Bronchial epithelial cell (primary cell): ENCODE data around the gene RNGTT. TPM values are rescaled to one million over a fixed set of nuclear protein-coding genes. Genes with fewer than 3 reads are reported as not detected.
"Not testable (repeated sequence)": the region's sequence is repeated elsewhere in the genome, so short reads cannot be mapped to it uniquely, and the experiment has no call there.

Source experiments
- DNase-seq: peaks from one replicate; pipeline ENCODE4 v3.0.0-alpha.2; 2010; ENCODE audit warnings: low read depth
- FAIRE-seq: peaks from 2 replicates; lab custom pipeline; 2011; peaks lifted over from hg19 to GRCh38; lab: Jason Lieb, UNC
- H3K27me3 ChIP-seq: 2 replicates; pipeline ENCODE4 v1.5.1; 2011; ENCODE audit warnings: low read length; ENCODE audit not compliant: control insufficient read depth, insufficient read depth
- H3K36me3 ChIP-seq: 2 replicates; pipeline ENCODE4 v1.5.1; 2011; ENCODE audit warnings: low read length; ENCODE audit not compliant: control insufficient read depth, insufficient read depth
- H3K4me3 ChIP-seq: 2 replicates; pipeline ENCODE4 v1.5.1; 2011; ENCODE audit warnings: mild to moderate bottlenecking, low read depth, low read length, control low read depth
- CTCF ChIP-seq: IDR thresholded peaks from 2 replicates; pipeline ENCODE4 v1.5.1; 2011; ENCODE audit warnings: mild to moderate bottlenecking, moderate library complexity, low read length, control low read depth, inconsistent platforms; ENCODE audit not compliant: insufficient read depth, severe bottlenecking
- total RNA-seq: library from RNA; depleted of rRNA; stranded (reverse); fragments of >200 nt; gene quantifications from 2 replicates; pipeline ENCODE4 v1.2.1, GENCODE V29; 2014

Gene RNGTT
- total RNA-seq, 1 donor from 2014 or later = 20.8 TPM

DNA sequence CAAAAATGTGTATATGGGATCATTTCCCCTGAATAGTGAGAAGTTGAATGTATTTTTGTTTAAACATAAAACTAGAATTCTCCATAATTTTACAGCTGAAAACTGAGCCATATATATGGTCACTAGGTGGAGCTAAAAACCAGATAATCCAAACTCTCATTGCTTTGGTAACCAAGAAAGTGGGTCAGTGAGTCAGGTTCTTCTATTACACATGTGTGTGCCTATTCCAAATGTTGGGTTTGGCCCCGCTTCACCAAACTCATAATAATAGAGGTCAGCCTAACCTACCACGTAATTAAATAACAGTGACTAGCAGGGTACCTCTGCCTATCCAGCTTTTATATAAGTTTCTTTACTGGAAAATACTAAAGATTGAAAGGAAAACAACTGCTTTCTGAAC lies 19.3 kb upstream of the RNGTT start:
- no peak for FAIRE-seq
- Histone ChIP-seq H3K4me3 (no peak overlapping the region), H3K27me3 (no peaks in the 10 kb centered on the region), H3K36me3 (no peaks in the 10 kb centered on the region)
- peak; percentile 79 for DNase-seq
- peak; percentile 43 for TF ChIP-seq CTCF

DNA sequence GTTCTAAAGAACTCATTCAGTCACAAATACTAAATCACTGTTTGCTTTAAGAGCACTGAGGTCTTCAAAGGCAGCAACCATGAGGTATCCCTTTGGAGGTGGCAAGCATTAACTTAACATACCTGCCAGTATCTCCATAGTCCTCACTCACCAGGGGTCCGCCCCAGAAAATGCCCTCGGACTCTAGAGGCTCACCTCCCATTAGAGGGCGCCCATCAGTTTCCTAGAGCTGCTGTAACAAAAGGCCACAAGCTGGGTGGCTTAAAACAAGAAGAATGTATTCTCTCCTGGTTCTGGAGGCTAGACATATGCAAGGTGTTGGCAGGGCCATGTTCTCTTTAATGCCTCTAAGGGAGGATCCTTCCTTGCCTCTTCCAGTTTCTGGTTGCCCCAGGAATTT lies 12.0 kb upstream of the RNGTT start:
- no peak for DNase-seq
- FAIRE-seq = no peak
- TF ChIP-seq CTCF = no peak
- Histone ChIP-seq H3K4me3 (no peak overlapping the region), H3K36me3 (no peaks in the 10 kb centered on the region), H3K27me3 (no peaks in the 10 kb centered on the region)

DNA sequence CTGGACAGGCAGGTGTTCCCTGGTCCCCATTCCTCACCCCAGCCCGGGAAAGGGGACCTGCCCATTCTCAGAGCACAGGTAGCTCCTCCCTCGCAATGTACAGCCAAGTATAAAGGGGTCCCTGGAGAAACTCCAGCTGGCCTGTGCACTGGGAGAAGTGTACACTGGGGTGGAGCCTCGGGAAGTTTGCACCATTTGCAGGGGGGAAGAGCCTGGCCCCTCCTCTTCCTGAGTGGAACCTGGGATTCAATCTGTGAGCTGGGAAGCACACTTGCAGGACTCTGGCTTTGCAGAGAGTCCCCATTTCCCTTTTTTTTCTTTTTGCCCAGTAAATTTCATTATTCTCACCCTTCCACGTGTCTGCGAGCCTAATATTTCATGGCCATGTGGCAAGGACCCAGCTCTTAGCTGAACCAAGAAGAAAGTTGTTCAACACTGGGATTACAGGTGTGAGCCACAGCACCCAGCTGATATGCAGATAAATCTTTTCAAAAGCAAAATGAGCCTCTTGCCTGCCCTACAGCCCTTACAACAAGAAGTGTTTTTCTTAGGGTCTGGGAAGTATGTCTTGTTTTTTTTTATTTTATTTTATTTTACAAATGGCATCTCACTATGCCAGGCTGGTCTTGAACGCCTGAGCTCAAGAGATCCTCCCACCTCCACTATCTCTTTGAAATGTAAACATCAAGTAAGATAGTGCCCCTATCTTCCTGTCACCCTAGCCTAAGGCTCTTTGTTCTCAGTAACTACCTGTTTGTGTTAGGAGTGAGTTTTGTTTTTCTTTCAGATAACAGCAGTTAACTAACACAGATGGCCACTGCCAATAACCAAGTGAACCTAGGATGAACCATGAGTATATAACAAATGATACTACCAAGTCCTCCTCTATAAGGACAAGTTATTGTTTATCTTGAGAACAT lies 9.3 kb upstream of the RNGTT start:
- Histone ChIP-seq H3K27me3 (no peaks in the 10 kb centered on the region), H3K36me3 (no peaks in the 10 kb centered on the region), H3K4me3 (no peak overlapping the region)
- FAIRE-seq (no peak), DNase-seq (no peak)
- no peak for TF ChIP-seq CTCF

DNA sequence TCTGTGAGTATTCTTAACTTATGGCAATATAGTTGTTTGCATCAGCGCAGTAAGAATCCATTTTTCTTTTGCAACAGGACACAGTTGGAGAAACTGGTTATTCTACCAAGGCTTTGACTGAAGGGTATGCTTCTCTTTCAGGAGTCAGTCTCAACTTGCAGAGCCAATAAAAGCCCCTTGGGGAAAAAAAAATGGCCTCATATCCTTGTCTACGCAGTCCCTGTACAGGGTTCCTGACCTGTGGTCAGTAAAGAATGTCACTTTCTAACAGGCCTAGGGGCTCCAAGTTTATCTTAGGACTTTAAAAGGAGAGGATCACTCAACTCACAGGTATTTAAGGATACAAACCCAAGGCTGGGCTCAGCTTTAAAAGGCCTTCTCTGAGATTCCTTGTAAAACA lies 6.9 kb upstream of the RNGTT start:
- Histone ChIP-seq H3K27me3 (no peaks in the 10 kb centered on the region), H3K36me3 (no peaks in the 10 kb centered on the region), H3K4me3 (no peak overlapping the region)
- no peak for FAIRE-seq
- no peak for DNase-seq
- TF ChIP-seq CTCF = no peak

DNA sequence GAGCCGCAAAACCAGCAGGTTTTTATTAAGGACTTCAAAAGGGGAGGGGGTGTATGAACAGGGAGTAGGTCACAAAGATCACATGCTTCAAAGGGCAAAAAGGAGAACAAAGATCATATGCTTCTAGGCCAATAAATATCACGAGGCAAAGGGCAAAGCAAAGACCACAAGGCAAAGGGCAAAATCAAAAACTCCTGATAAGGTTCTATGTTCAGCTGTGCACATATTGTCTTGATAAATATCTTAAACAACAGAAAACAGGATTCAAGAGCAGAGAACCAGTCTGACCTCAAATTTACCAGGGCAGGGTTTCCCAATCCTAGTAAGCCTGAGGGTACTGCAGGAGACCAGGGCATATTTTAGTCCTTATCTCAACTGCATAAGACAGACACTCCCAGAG lies 5.8 kb upstream of the RNGTT start:
- not testable (repeated sequence) for FAIRE-seq, H3K27me3 ChIP-seq, H3K36me3 ChIP-seq, H3K4me3 ChIP-seq, DNase-seq

DNA sequence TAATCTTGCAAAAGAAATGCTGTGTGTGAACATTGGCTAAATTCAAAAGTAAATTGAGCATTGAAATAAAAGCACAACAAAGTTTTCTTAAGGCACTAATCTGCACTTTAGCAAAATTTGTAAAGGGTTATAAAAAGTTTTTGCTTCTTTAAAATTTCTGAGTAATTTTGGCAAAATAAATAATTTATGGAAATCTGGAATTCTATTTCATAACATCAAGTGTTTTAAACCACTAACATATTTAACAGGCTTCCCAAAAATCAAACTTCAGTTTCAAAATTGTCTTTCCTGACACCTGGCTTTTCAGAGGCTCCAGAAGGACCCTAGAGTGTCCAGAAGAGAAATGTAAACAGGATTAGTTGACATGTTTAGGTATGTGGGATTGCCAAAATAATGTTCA lies 4.5 kb upstream of the RNGTT start:
- TF ChIP-seq CTCF = no peak
- DNase-seq (no peak), FAIRE-seq (no peak)
- no peaks in the 10 kb centered on the region for H3K36me3 ChIP-seq
- H3K4me3 ChIP-seq = no peak overlapping the region
- no peaks in the 10 kb centered on the region for H3K27me3 ChIP-seq
